Smooth muscle cell (in vitro differentiated cells): ENCODE data around the gene ST13. TPM values are rescaled to one million over a fixed set of nuclear protein-coding genes. Genes with fewer than 3 reads are reported as not detected.

Experiments used
- microRNA-seq: library from miRNA; unstranded; fragments of <30 nt; microRNA quantifications from one replicate; pipeline ENCODE4, GENCODE V29; 2016; ENCODE audit warnings: borderline number of aligned reads
- polyA plus RNA-seq: library from polyadenylated mRNA; unstranded; fragments of >200 nt; fragmentation: Nextera tagmentation; extraction: Ambion mirVana; gene quantifications from 2 replicates; pipeline ENCODE4 v1.2.1, GENCODE V29; 2016
- small RNA-seq: library from RNA; depleted of rRNA; stranded (forward); fragments of <200 nt; gene quantifications from one replicate; pipeline ENCODE3, GENCODE V24; 2014
- total RNA-seq: library from RNA; depleted of rRNA; stranded (reverse); fragments of >200 nt; gene quantifications from 2 replicates; pipeline ENCODE4 v1.2.3, GENCODE V29; 2014

Gene ST13
- total and polyA plus RNA-seq, 2 experiments from 2014 or later = 118 to 129 TPM

Small RNA genes lying within 50 kb of the gene (microRNA-seq; reads per million reads assigned to microRNA genes)
- gene MIR4766 = not detected

Small RNA genes lying within 50 kb of the gene (small RNA-seq; reads per million reads assigned to genes)
- gene JTBP1 (not detected), gene MIR4766 (not detected)

Other genes with a start within 250 kb of the ST13 start
- gene MRTFA, start 219.9 kb downstream of the ST13 start, total RNA-seq = 34.1 and 41.7 TPM in 2 replicates
- 25.5 and 44.3 TPM in 2 replicates for gene MRTFA, start 219.9 kb downstream of the ST13 start, polyA plus RNA-seq
- 11.8 and 24.6 TPM in 2 replicates for gene MCHR1, start 177.2 kb downstream of the ST13 start, total RNA-seq
- gene MCHR1, start 177.2 kb downstream of the ST13 start, polyA plus RNA-seq = 12.8 and 18.9 TPM in 2 replicates
- gene SLC25A17, start 37.3 kb downstream of the ST13 start, total RNA-seq = 28.9 and 29.1 TPM in 2 replicates
- 29.0 and 31.5 TPM in 2 replicates for gene SLC25A17, start 37.3 kb downstream of the ST13 start, polyA plus RNA-seq
- 9.8 and 12.3 TPM in 2 replicates for gene XPNPEP3, start 509 bp upstream of the ST13 start, total RNA-seq
- 3.9 and 5.3 TPM in 2 replicates for gene XPNPEP3, start 509 bp upstream of the ST13 start, polyA plus RNA-seq
- gene DNAJB7, start 5.5 kb upstream of the ST13 start, total RNA-seq = not detected in 2 replicates
- 0.26 TPM in 1 of 2 replicates, not detected in the other for gene DNAJB7, start 5.5 kb upstream of the ST13 start, polyA plus RNA-seq
- gene RBX1, start 94.7 kb upstream of the ST13 start, total RNA-seq = 98.0 and 127 TPM in 2 replicates
- gene RBX1, start 94.7 kb upstream of the ST13 start, polyA plus RNA-seq = 276 and 277 TPM in 2 replicates
- 46.4 and 46.8 TPM in 2 replicates for gene EP300, start 236.0 kb upstream of the ST13 start, total RNA-seq
- gene EP300, start 236.0 kb upstream of the ST13 start, polyA plus RNA-seq = 10.3 and 27.8 TPM in 2 replicates